Measurements from ENCODE around the gene GAGE10. TPM values are rescaled to one million over a fixed set of nuclear protein-coding genes. Genes with fewer than 3 reads are reported as not detected.

Gene GAGE10
- total RNA-seq, 2 experiments from 2014 or later: not detected

- H3K4me1 Mint-ChIP-seq (ENCODE audit: low read depth): peaks cover 59% of the 10 kb centered on the region
- CTCF ChIA-PET: interaction anchor here (1.8 to 2.2 kb wide), 2 partner anchors 9 to 28 kb away, joined by 4 to 7 read pairs; no protein-coding TSS in a partner anchor
- no peaks in the 10 kb centered on the region for H3K9me3 Mint-ChIP-seq
- intact Hi-C loops (cut with micrococcal nuclease): no loop called here
- H3K27me3 Mint-ChIP-seq: no peaks in the 10 kb centered on the region
- no peak for TF ChIP-seq CTCF (IDR thresholded peaks at IDR 0.05)
- ATAC-seq: no peak
- H3K27ac Mint-ChIP-seq: peak overlapping the region; percentile 84
- peaks cover 18% of the 10 kb centered on the region for H3K36me3 Mint-ChIP-seq (ENCODE audit: low read depth)
- H3K4me3 Mint-ChIP-seq: peak overlapping the region; percentile 77
- no peak for DNase-seq
- POLR2A ChIA-PET: interaction anchor here (1.1 to 2.1 kb wide), 5 partner anchors 9 to 14 kb away, joined by 3 to 11 read pairs (median 4); no protein-coding TSS in a partner anchor
Observed at GRCh38 chrX:49263631-49264030, 39.8 kb upstream of the GAGE10 start.

GRCh38 chrX:49264460-49264859, 39.0 kb upstream of the GAGE10 start, which contains the start of gene FOXP3:
Gene FOXP3, minus strand, starts transcription at chrX:49264710. Its CDS starts 6,205 bp downstream, at chrX:49258505.
- peaks cover 14% of the 10 kb centered on the region for H3K36me3 Mint-ChIP-seq (ENCODE audit: low read depth)
- peak within 1 kb of the TSS; percentile 77 for H3K4me3 Mint-ChIP-seq
- H3K9me3 Mint-ChIP-seq: no peaks in the 10 kb centered on the region
- CTCF ChIA-PET: interaction anchor here (0.7 to 2.2 kb wide), 3 partner anchors 8 to 121 kb away, joined by 3 to 7 read pairs (median 4); no protein-coding TSS in a partner anchor
- POLR2A ChIA-PET: interaction anchor here (1.7 to 2.1 kb wide), 3 partner anchors 9 to 14 kb away, joined by 4 to 11 read pairs (median 5); no protein-coding TSS in a partner anchor
- TF ChIP-seq CTCF (IDR thresholded peaks at IDR 0.05): no peak
- peaks cover 52% of the 10 kb centered on the region for H3K4me1 Mint-ChIP-seq (ENCODE audit: low read depth)
- intact Hi-C loops (cut with micrococcal nuclease): no loop called here
- no peaks in the 10 kb centered on the region for H3K27me3 Mint-ChIP-seq
- peak; percentile 46 for DNase-seq
- ATAC-seq: no peak
- peak within 1 kb of the TSS; percentile 84 for H3K27ac Mint-ChIP-seq

GRCh38 chrX:49266523-49267445, 36.7 kb upstream of the GAGE10 start:
- CTCF ChIA-PET: no interaction called here
- ATAC-seq (no peak), DNase-seq (no peak)
- H3K36me3 Mint-ChIP-seq (ENCODE audit: low read depth): peaks cover 22% of the 10 kb centered on the region
- TF ChIP-seq CTCF (IDR thresholded peaks at IDR 0.05): no peak
- H3K4me1 Mint-ChIP-seq (ENCODE audit: low read depth): peaks cover 55% of the 10 kb centered on the region
- POLR2A ChIA-PET: interaction anchor here (1.5 to 1.7 kb wide), 2 partner anchors 10 to 11 kb away, joined by 6 to 7 read pairs; no protein-coding TSS in a partner anchor
- H3K4me3 Mint-ChIP-seq: peak overlapping the region; percentile 82
- peak overlapping the region; percentile 99 for H3K27ac Mint-ChIP-seq
- H3K27me3 Mint-ChIP-seq: no peaks in the 10 kb centered on the region
- intact Hi-C loops (cut with micrococcal nuclease): no loop called here
- H3K9me3 Mint-ChIP-seq: no peaks in the 10 kb centered on the region

- TF ChIP-seq CTCF (IDR thresholded peaks at IDR 0.05): no peak
- Mint-ChIP-seq H3K4me1 (ENCODE audit: low read depth) (peaks cover 55% of the 10 kb centered on the region), H3K36me3 (ENCODE audit: low read depth) (peaks cover 13% of the 10 kb centered on the region), H3K27me3 (no peaks in the 10 kb centered on the region), H3K9me3 (no peaks in the 10 kb centered on the region), H3K4me3 (peak overlapping the region; percentile 82), H3K27ac (peak overlapping the region; percentile 99)
- intact Hi-C loops (cut with micrococcal nuclease): no loop called here
- ChIA-PET CTCF (interaction anchor here (0.8 to 1.9 kb wide), 2 partner anchors 76 to 102 kb away, joined by 3 to 12 read pairs; no protein-coding TSS in a partner anchor), POLR2A (interaction anchor here (0.8 to 1.7 kb wide), 3 partner anchors 9 to 101 kb away, joined by 3 to 8 read pairs (median 7); no protein-coding TSS in a partner anchor)
- DNase-seq (no peak), ATAC-seq (no peak)
Observed at GRCh38 chrX:49268702-49269009, 34.8 kb upstream of the GAGE10 start.
